Stimulated activated CD4-positive, alpha-beta T cell treated with anti-CD3 and anti-CD28 coated beads, TNF-alpha, amount 100 ng/mL, for 48 hours (primary cell): Measurements from ENCODE around the gene GOLGA5.
"Not testable (repeated sequence)": the region's sequence is repeated elsewhere in the genome, so short reads cannot be mapped to it uniquely, and the experiment has no call there.

Experiments used
- DNase-seq, 3 donors: peaks; one replicate each; pipeline ENCODE4 v3.0.0-alpha.2; 2020; ENCODE audit warnings: low read depth in 3 of 3

Gene GOLGA5, protein sequence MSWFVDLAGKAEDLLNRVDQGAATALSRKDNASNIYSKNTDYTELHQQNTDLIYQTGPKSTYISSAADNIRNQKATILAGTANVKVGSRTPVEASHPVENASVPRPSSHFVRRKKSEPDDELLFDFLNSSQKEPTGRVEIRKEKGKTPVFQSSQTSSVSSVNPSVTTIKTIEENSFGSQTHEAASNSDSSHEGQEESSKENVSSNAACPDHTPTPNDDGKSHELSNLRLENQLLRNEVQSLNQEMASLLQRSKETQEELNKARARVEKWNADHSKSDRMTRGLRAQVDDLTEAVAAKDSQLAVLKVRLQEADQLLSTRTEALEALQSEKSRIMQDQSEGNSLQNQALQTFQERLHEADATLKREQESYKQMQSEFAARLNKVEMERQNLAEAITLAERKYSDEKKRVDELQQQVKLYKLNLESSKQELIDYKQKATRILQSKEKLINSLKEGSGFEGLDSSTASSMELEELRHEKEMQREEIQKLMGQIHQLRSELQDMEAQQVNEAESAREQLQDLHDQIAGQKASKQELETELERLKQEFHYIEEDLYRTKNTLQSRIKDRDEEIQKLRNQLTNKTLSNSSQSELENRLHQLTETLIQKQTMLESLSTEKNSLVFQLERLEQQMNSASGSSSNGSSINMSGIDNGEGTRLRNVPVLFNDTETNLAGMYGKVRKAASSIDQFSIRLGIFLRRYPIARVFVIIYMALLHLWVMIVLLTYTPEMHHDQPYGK

DNA sequence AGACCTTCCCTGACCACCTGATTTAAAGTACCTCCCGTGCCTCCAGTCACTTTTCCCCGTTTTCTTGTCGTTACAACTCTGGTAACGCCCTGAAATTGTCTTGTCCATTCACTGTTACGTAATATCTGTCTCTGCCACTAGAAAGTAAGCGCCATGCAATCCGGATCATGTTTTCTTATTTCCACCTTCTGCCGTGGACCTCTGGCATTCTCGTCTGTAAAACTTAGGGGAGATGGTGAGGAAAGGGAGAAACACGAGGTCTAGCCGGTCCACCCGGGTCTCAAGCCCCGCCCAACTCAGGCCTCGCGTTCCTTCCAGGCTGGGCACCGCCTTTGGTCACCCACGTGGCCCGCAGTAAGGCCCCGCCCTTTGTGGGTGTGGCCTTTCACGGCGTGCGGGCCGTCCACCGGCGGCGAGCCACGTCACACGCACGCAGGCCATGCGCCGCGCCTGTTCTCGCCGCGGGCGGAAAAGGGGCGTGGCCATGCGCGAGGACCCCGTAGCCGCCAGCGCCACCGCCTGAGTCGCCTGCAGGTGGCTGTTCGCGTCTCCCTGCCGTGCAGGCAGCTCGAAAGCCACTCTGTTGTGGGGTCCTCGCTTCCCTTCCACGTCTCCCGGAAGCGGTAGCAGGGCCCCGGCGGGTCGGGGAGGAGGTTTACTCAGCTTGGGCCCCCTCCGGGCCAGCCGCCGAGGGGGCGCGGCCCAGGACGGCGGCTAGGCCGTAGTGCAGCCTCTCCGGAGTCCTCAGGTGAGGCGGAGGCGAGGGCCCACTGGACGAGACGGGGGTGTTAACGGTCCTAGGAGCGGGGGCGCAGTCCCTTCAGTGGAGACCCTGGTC lies at the start of gene GOLGA5:
TSS of gene GOLGA5 (plus strand) at position 597 of the 838 bp plus-strand sequence. CDS start 3,133 bp downstream, outside the sequence.
- peak; percentile 95 to 97 (median 96) for DNase-seq

DNA sequence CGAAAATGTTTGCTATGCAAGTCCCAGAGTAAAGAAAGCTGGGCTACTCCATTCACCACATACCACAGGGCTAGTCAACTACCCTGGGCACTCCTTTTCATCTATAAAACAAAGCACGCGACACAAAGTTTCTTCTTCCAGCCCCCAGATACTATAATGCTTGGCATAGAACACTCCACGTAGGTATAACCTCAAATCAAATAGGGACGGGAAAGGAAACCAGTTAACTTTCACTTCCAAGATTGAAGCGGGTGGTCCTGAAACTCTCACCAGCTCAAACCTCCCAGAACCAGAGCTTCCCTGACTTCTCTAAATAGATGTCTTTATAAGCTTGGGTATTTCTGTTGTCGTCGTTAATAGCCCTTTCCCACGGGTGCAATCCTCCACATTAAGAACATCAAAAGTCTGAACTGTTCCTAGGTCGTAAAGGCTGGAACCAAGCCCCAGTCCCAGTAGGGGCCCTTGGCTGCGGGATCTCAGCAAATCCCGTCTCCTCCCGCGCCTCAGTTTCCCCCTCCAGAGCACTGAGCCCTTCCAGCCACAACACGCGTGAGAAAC lies 46.3 kb upstream of the GOLGA5 start:
- DNase-seq = no peak

DNA sequence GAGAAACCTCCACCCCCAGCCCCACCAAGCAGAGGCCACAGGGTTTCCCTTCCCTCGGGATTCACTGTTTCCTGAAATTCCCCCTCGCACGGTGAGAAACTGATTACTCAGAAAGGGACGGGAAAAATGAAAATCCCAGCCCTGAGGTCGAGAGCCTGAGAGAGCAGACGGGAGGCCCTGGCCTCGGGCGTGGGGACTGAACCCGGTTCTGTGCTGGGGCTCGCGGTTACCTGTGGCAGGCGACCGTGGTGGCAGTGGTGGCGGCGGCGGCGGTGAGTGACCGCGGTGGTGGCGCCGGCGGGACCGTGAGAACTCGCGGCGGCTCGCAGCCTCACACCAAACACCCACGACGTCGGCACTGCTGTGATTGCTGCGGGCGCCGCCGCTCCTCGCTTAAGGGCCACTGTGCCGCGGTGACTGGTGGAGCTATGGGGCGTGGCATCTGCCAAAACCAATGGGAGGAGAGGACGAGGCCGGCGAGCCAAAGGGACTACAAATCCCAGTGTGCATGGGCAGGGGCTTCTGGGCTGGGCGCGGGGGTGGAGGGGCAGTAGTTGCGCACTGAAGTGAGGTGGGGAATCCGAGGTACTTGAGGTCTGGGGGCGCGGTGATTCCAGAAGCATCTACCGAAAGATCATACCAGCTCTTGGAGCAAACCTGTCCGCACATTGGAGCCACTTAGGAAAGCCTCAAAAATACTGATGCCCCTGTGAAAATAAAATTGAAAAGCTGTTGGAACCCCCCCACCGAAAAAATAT lies 45.7 kb upstream of the GOLGA5 start, which contains the start of gene LGMN:
TSS of gene LGMN (minus strand) at position 369 of the 758 bp plus-strand sequence. CDS start 15,841 bp downstream, outside the sequence.
- DNase-seq = peak; percentile 61 to 78 (median 74)

DNA sequence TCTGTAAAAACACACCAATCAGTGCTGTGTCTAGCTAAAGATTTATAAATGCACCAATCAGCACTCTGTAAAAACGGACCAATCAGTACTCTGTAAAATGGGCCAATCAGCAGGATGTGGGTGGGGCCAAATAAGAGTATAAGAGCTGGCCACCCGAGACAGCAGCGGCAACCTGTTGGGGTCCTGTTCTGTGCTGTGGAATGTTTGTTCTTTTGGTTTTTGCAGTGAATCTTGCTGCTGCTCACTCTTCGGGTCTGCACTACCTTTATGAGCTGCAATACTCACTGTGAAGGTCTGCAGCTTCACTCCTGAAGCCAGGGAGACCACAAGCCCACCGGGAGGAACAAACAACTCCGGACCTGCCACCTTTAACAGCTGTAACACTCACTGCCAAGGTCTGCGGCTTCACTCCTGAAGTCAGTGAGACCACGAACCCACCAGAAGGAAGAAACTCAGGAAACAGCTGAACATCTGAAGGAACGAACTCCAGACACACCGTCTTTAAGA lies 43.8 kb upstream of the GOLGA5 start:
- DNase-seq = not testable (repeated sequence)

DNA sequence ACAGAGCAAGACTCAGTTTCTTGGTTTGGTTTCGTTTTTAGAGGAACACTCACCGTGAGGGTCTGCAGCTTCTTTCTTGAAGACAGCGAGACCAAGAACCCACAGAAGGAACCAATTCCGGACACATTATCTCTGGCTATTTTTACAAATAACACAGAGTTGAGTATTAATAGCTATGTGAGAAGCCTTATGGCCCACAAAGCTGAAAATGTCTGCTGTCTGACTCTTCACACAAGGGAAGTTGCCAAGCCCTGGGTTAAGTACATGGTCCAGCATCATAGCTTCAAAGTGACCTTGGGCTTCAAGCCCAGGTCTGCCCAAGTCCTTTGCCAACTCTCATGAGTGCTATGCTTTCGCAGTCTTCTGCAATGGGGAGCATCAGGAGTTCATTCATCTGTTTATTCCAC lies 43.1 kb upstream of the GOLGA5 start:
- DNase-seq = no peak

DNA sequence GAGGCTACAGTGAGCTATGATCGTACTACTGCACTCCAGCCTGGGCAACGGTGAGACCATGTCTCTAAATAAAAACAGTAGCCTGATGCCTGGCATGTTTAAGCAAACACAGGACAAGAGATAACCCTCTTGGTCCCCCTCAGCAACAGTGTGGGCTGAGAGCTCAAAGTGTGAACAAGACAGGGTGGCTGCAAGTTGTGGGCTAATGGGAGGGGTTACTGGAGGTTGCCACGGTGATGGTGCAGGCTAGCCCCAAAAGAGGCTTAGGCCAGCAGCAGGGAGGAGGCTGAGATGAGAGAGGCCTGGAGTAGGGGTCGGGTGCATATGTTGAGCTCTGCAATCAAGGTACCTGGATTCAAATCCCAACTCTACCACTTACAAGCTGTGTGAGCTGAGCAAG lies 42.3 kb upstream of the GOLGA5 start:
- DNase-seq = no peak

DNA sequence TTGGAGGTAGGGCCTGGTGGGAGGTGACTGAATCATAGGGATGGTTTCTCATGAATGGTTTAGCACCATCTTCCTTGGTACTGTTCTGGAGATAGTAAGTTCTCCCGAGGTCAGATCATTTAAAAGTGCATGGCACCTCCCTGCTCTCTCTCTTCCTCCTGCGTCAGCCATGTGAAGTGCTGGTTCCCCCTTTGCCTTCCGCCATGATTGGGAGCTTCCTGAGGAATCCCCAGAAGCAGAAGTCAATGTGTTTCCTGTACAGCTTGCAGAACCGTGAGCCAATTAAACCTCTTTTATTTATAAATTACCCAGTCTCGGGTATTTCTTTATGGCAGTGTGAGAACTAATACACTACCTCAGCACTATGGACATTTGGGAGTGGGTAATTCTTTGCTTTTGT lies 40.9 kb upstream of the GOLGA5 start:
- no peak for DNase-seq

DNA sequence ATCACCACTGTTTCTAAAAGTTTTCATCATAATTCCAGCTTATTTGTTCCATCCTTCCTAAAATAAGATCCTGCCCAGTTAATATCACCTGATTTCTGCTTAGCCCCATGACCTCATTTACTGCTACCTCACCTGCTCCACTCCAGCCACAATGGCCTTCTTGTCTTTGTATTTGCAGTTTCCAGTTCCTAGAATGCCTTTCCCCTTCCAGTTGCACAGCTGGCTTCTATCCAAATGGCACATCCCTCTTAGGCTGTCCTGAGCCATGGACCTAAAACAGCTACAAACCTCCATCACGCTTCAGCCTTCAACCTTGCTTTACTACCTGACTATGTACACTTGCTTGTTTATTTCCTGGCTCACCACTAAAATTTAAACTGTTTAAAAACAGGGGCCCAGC lies 39.1 kb upstream of the GOLGA5 start:
- DNase-seq = no peak

DNA sequence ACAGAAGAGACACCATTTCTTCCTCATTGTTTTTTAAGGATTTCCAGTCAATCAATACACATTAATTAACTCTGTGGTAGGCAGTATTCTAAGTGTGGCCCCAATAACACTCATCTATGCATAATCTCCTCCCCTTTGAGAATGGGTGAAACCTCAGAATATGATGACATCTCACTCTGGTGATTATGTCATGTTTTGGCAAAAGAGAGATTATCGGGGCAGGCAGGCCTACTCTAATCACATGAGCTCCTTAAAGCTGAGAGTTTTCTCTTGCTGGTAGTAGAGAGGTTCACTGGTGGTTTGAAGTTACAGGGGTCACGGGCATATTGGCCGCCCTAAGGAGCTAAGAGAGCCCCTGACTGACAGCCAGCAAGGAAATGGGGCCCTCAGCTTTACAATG lies 38.6 kb upstream of the GOLGA5 start:
- DNase-seq = no peak

DNA sequence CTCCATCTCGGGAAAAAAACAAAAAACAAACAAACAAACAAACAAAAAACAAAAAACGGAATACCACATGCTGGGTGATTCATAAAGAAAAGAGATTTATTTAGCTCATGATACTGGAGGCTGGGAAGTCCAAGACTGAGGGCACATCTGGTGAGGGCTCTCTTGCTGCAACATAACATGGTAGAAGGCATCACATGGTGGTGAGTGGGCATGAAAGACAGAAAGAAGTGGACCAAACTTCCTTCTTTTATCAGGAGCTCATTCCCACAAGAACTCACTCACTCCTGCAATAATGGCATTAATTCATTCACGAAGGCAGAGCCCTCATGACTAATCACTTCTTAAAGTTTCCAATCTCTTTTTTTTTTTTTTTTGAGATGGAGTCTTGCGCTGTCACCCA lies 37.7 kb upstream of the GOLGA5 start:
- DNase-seq = no peak

DNA sequence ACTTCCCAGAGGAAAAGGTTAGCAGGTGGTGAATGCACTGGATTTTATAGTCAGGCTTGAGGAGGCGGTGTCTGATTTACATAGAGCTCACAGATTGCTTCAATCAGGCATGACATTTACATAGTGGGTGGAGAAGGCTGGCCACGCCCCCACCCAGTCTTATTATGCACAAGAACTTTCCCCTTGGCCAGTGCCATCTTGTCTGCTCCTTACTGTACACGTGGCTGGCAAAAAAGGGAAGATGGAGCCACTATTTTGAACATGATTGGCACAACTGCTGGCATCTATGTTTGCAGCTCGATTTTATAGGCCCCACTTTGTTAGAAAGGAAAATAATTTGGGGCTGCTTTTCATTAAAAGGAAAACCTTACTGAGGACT lies 34.8 kb upstream of the GOLGA5 start:
- DNase-seq = peak in 1 of 3 donors; percentile 8

DNA sequence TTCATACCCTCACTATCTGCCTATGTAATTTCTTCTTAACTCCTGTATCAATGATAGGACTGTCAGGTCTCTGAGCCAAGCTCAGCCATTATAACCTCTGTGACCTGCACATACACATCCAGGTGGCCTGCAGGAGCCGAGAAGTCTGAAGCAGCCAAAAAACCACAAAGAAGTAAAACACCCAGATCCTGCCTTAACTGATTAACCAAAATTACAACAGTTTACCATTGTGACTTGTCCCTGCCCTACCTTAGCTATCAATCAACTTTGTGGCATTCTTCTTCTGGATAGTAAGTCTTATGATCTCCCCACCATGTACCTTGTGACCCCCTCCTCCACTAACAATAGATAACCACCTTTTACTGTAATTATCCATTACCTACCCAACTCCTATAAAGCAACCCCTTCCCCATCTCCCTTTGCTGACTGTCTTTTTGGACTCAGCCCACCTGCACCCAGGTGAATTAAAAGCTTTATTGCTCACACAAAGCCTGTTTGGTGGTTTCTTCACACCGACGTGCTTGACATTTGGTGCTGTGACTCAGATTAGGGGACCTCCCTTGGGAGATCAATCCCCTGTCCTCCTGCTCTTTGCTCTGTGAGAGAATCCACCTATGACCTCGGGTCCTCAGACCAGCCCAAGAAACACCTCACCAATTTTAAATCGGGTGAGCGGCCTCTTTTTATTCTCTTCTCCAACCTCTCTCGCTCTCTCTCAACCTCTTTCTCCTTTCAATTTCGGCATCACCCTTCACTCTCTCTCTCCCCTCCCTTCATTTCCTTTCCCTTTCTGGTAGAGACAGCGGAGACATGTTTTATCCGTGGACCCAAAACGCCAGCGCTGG lies 34.2 kb upstream of the GOLGA5 start:
- peak in 1 of 3 donors; percentile 18 for DNase-seq

DNA sequence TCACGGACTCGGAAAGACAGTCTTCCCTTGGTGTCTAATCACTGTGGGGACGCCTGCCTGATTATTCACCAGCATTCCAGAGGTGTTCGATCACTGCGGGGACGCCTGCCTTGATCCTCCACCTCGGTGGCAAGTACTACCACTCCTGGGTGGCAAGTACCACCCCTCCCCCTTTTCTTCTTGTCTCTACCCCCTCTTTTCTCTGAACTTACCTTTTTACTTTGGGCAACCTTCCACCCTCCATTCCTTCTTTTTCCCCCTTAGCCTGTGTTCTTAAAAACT lies 33.6 kb upstream of the GOLGA5 start:
- no peak for DNase-seq

DNA sequence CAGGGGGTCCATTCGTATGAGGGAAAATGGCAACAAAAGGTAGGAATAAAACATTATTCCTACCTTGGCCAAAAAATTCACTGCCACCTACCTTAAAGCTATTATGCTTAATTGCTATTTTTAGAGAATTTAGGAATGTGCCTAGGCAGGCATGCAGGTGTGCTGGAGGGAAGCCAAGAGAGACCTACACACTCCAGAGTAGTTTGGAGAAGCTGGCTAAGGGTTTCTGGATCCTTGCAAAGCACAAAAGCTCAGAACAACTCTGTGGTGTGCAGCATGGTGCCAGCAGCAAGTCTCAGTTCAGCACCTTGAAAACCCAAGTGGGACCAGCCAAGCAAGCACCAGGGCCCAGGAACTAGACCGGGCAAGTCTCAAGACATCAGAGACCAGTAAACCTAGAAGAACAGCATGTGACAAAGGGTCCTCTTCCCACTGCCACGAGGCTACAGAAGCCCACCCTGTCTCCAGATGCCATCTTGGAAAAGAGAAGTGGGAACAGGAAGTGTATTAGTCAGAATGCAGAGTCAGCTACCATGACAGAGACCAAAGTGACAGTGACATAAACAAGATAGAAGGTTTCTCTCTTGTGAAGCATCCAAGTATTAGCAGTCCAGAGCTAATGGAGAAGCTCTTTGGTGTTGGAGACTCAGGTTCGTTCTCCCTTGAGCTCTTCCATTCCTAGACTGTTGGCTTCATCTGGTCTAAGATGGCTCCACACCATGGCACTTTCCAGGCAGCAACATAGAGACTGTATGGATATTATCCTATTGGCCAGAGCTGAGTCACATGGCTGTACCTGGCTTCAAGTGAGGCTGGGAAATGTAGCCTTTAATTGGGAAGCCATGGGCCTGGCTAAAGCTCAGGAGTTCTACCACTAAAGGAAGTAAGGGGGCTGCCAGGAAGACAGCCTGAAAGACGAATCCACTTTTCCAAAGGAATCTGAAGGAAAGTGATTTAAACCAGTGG lies 30.2 kb upstream of the GOLGA5 start:
- not testable (repeated sequence) for DNase-seq

DNA sequence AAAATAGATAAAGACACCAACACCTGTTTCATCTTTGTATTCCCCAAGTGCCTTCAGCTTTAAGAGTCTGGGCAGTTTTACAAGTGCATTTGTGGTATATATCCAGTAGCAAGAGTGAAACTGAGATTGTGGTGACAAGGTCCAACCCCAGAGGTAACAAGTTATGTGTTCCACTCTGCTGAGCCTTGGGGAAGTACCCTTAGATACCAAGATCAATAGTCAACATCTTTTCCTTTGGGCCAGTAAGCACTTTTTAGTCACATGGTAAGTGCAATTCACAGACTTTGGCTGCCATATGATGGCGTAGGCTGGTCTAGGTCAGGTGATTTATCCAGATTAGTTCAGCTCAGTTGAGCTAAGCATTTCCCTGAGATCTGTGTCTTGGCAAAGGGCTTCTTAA lies 25.9 kb upstream of the GOLGA5 start:
- peak in 1 of 3 donors; percentile 14 for DNase-seq

DNA sequence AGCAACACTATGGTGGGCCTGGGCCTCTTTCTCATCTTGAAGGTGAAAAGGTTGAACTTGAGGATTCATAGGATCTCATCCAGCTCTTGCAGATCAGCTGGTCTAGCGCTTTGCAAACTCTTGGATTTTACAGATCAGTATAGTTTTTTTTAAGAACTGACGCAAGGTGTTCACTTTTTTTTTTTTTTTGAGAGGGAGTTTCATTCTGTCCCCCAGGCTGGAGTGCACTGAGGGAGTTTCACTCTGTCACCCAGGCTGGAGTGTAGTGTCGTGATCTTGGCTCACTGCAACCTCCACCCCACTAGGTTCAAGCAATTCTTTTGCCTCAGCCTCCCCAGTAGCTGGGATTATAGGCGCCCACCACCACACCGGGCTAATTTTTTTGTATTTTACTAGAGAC lies 25.3 kb upstream of the GOLGA5 start:
- no peak for DNase-seq

DNA sequence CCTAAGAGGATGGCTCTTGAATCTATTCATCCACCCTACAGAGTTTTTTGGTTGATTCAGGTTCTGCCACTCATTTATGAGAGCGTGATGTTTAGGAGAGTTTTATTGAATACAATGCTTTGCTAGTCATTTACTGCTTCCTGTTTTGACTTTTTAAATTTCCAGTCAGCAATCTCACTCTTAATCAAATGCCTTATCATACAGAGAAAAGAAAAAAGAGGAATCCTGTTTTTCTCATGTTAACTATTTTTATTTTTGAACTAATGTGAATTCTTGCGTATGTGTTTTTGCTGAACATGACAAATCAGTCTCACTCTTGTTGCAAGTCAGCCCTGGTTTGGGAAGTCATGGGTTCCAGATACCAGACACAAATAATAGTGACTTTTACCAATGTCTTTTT lies 23.6 kb upstream of the GOLGA5 start:
- no peak for DNase-seq

DNA sequence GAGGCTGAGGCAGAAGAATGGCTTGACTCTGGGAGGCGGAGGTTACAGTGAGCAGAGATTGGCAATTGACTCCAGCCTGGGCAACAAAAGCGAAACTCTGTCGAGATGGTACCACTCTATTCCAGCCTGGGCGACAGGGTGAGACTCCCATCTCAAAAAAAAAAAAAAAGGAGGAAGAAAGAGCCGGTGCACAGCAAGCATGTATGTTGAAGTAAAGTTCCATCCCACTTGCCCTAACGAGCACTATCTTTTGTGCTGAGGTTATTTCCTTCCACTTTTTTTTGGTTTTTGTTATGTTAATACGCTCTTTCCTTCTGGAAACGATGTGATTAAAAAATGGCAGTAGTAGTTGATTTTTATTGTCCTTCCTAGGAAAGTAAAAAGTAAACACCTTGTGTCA lies 19.5 kb upstream of the GOLGA5 start:
- no peak for DNase-seq

DNA sequence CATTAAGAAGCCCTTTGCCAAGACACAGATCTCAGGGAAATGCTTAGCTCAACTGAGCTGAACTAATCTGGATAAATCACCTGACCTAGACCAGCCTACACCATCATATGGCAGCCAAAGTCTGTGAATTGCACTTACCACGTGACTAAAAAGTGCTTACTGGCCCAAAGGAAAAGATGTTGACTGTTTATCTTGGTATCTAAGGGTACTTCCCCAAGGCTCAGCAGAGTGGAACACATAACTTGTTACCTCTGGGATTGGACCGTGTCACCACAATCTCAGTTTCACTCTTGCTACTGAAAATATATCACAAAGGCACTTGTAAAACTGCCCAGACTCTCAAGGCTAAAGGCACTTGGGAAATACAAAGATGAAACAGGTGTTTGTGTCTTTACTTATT lies 18.8 kb upstream of the GOLGA5 start:
- DNase-seq = not testable (repeated sequence)
